ENCODE results near the gene SEPTIN8.

GRCh38 chr5:132822650-132823480 is 45.8 kb upstream of the SEPTIN8 start:
- TF ChIP-seq FOSL2 (IDR thresholded peaks at IDR 0.05): no peak
- no peak for TF ChIP-seq FOSL2 (CRISPR knock-in tag; IDR thresholded peaks at IDR 0.05)
- TF ChIP-seq CTCF (IDR thresholded peaks at IDR 0.05): no peak
- TF ChIP-seq RNF2 (IDR thresholded peaks at IDR 0.05; ENCODE audit: borderline replicate concordance, low read depth): no peak
- no peak for TF ChIP-seq BHLHE40 (IDR thresholded peaks at IDR 0.05; ENCODE audit: low read depth, low read length)
